Measurements from ENCODE around the gene DLL1.
"Not testable (repeated sequence)": the region's sequence is repeated elsewhere in the genome, so short reads cannot be mapped to it uniquely, and the experiment has no call there.

The DLL1 gene

GRCh38 chr6:170267688-170268087 lies 23.2 kb downstream of the DLL1 start:
- no peak for DNase-seq

- DNase-seq, result no peak
Observed at GRCh38 chr6:170266061-170266825, 24.6 kb downstream of the DLL1 start.

GRCh38 chr6:170265655-170266054 lies 25.2 kb downstream of the DLL1 start:
- no peak for DNase-seq

- not testable (repeated sequence) for DNase-seq
Observed at GRCh38 chr6:170264644-170265043, 26.2 kb downstream of the DLL1 start.

GRCh38 chr6:170264086-170264485 lies 26.8 kb downstream of the DLL1 start:
- DNase-seq, result no peak

- no peak for DNase-seq
Observed at GRCh38 chr6:170263410-170263809, 27.5 kb downstream of the DLL1 start.

GRCh38 chr6:170262489-170263088 lies 28.3 kb downstream of the DLL1 start:
- no peak for DNase-seq

- no peak for DNase-seq
Observed at GRCh38 chr6:170261643-170262488, 29.0 kb downstream of the DLL1 start.

GRCh38 chr6:170260686-170261085 lies 30.2 kb downstream of the DLL1 start:
- DNase-seq, result no peak

GRCh38 chr6:170259278-170259677 lies 31.6 kb downstream of the DLL1 start:
- no peak for DNase-seq

GRCh38 chr6:170258407-170258806 lies 32.5 kb downstream of the DLL1 start:
- DNase-seq, result no peak

GRCh38 chr6:170257376-170257775 lies 33.5 kb downstream of the DLL1 start:
- no peak for DNase-seq

GRCh38 chr6:170256641-170257040 lies 34.2 kb downstream of the DLL1 start:
- no peak for DNase-seq

- DNase-seq, result no peak
Observed at GRCh38 chr6:170255426-170256125, 35.3 kb downstream of the DLL1 start.

- DNase-seq, result no peak
Observed at GRCh38 chr6:170254315-170255213, 36.3 kb downstream of the DLL1 start.

GRCh38 chr6:170253910-170254269 lies 37.0 kb downstream of the DLL1 start:
- no peak for DNase-seq

GRCh38 chr6:170253226-170253909 lies 37.5 kb downstream of the DLL1 start:
- no peak for DNase-seq

- DNase-seq, result no peak
Observed at GRCh38 chr6:170251776-170252571, 38.9 kb downstream of the DLL1 start.

GRCh38 chr6:170250981-170251775 lies 39.7 kb downstream of the DLL1 start:
- DNase-seq, result no peak

- DNase-seq, result no peak
Observed at GRCh38 chr6:170250455-170250854, 40.4 kb downstream of the DLL1 start.
